Lower lobe of right lung (tissue), 2 donors: ENCODE results near the gene ACTR6. TPM values are rescaled to one million over a fixed set of nuclear protein-coding genes. Genes with fewer than 3 reads are reported as not detected.
"Not testable (repeated sequence)": the region's sequence is repeated elsewhere in the genome, so short reads cannot be mapped to it uniquely, and the experiment has no call there.

Experiments used
- ATAC-seq, 2 donors: fragments of 200-7000 bp; cut with Tn5 transposase; one replicate each; pipeline ENCODE4 v1.9.1; 2020 to 2022; ENCODE audit warnings: mild to moderate bottlenecking in 2 of 2, moderate library complexity in 2 of 2
- DNase-seq: peaks from one replicate; pipeline ENCODE4 v3.0.0-alpha.2; 2020
- H3K27ac ChIP-seq: fragments of 200-600 bp; one replicate; pipeline ENCODE4 v1.8.0; 2022
- H3K27me3 ChIP-seq: fragments of 200-600 bp; one replicate; pipeline ENCODE4 v1.8.0; 2022; ENCODE audit warnings: low read depth
- H3K36me3 ChIP-seq: fragments of 200-600 bp; one replicate; pipeline ENCODE4 v1.8.0; 2022; ENCODE audit warnings: mild to moderate bottlenecking
- H3K4me1 ChIP-seq: fragments of 200-600 bp; one replicate; pipeline ENCODE4 v1.8.0; 2022
- H3K4me3 ChIP-seq: fragments of 200-600 bp; one replicate; pipeline ENCODE4 v1.8.0; 2022; ENCODE audit warnings: mild to moderate bottlenecking
- H3K9me3 ChIP-seq: fragments of 200-600 bp; one replicate; pipeline ENCODE4 v1.8.0; 2022
- CTCF ChIP-seq: fragments of 200-600 bp; IDR thresholded peaks from one replicate; pipeline ENCODE4 v1.8.0; 2022; ENCODE audit warnings: antibody characterized with exemption, mild to moderate bottlenecking
- intact Hi-C: fragments of 100-400 bp; cut with DNase I; formaldehyde crosslinking; loops from one replicate; pipeline ENCODE4 v1.11.0; 2022
- total RNA-seq: library from RNA; stranded (reverse); fragmentation: NEBNext Ultra II Directional; extraction: Animal tissue kit (Norgen Biotek cat#: 25700); gene quantifications from one replicate; pipeline ENCODE4 v1.2.1, GENCODE V29; 2021
- donor health status: DM: no; HTN: yes; CAD: no; lungs with severe emphysema.

Gene ACTR6
- total RNA-seq, 1 donor from 2014 or later: 23.8 TPM

GRCh38 chr12:100173111-100173510, 27.5 kb upstream of the ACTR6 start:
- Histone ChIP-seq H3K4me1 (no peaks in the 10 kb centered on the region), H3K4me3 (no peak overlapping the region), H3K36me3 (peaks cover 3% of the 10 kb centered on the region), H3K27ac (no peak overlapping the region), H3K27me3 (no peaks in the 10 kb centered on the region), H3K9me3 (no peaks in the 10 kb centered on the region)
- intact Hi-C loops: no loop called here
- no peak for TF ChIP-seq CTCF
- ATAC-seq (no peak), DNase-seq (no peak)

- ATAC-seq: no peak
- Histone ChIP-seq H3K27ac (no peak overlapping the region), H3K27me3 (no peaks in the 10 kb centered on the region), H3K9me3 (no peaks in the 10 kb centered on the region), H3K4me1 (no peaks in the 10 kb centered on the region), H3K4me3 (no peak overlapping the region), H3K36me3 (peaks cover 3% of the 10 kb centered on the region)
- intact Hi-C loops: no loop called here
- TF ChIP-seq CTCF: no peak
- no peak for DNase-seq
Measured at GRCh38 chr12:100174495-100174894, 26.1 kb upstream of the ACTR6 start.

- ATAC-seq, DNase-seq, intact Hi-C loops, H3K36me3 ChIP-seq, H3K27me3 ChIP-seq, H3K9me3 ChIP-seq, H3K27ac ChIP-seq, H3K4me1 ChIP-seq, H3K4me3 ChIP-seq: not testable (repeated sequence)
Measured at GRCh38 chr12:100176493-100176892, 24.1 kb upstream of the ACTR6 start.

- no peak for ATAC-seq
- Histone ChIP-seq H3K27me3 (no peaks in the 10 kb centered on the region), H3K27ac (no peak overlapping the region), H3K4me1 (no peaks in the 10 kb centered on the region), H3K9me3 (no peaks in the 10 kb centered on the region), H3K36me3 (peaks cover 3% of the 10 kb centered on the region), H3K4me3 (no peak overlapping the region)
- intact Hi-C loops: no loop called here
- no peak for TF ChIP-seq CTCF
- DNase-seq: no peak
Measured at GRCh38 chr12:100179252-100179651, 21.4 kb upstream of the ACTR6 start.

- H3K4me1 ChIP-seq: peaks cover 7% of the 10 kb centered on the region
- H3K36me3 ChIP-seq: no peaks in the 10 kb centered on the region
- H3K27ac ChIP-seq: no peak overlapping the region
- no peak for DNase-seq
- H3K4me3 ChIP-seq: no peak overlapping the region
- TF ChIP-seq CTCF: no peak
- ATAC-seq: no peak
- no peaks in the 10 kb centered on the region for H3K27me3 ChIP-seq
- H3K9me3 ChIP-seq: no peaks in the 10 kb centered on the region
- intact Hi-C loops: no loop called here
Measured at GRCh38 chr12:100184549-100185145, 16.0 kb upstream of the ACTR6 start.

- intact Hi-C loops: no loop called here
- Histone ChIP-seq H3K4me3 (no peak overlapping the region), H3K27ac (no peak overlapping the region), H3K9me3 (no peaks in the 10 kb centered on the region), H3K36me3 (no peaks in the 10 kb centered on the region), H3K4me1 (peaks cover 7% of the 10 kb centered on the region), H3K27me3 (no peaks in the 10 kb centered on the region)
- DNase-seq: no peak
- TF ChIP-seq CTCF: no peak
- no peak for ATAC-seq
Measured at GRCh38 chr12:100185361-100185894, 15.2 kb upstream of the ACTR6 start.
